ENCODE results near the gene RBM38. TPM values are rescaled to one million over a fixed set of nuclear protein-coding genes. Genes with fewer than 3 reads are reported as not detected.
A peak's percentile ranks its signal among the peaks of the same experiment; 100 is the strongest.

RBM38 gene
- polyA plus RNA-seq (2011; rRNA removed) (6.6 and 7.6 TPM in 2 replicates), polyA plus RNA-seq (2017; fragmentation: RNase III; extraction: RNeasy Plus Mini Kit Qiagen cat#74134 plus additional on column Dnase treatment) (13.0 to 15.7 TPM (median 14.2 TPM) in 3 replicates), polyA minus RNA-seq (2011; rRNA and poly(A)+ RNA removed) (3.9 and 4.5 TPM in 2 replicates)
- polyA plus RNA-seq (2012; cell fraction: cytosol; rRNA removed): 21.0 and 30.4 TPM in 2 replicates
- 23.6 and 33.0 TPM in 2 replicates for polyA plus RNA-seq (2012; cell fraction: nucleus; rRNA removed)

DNA sequence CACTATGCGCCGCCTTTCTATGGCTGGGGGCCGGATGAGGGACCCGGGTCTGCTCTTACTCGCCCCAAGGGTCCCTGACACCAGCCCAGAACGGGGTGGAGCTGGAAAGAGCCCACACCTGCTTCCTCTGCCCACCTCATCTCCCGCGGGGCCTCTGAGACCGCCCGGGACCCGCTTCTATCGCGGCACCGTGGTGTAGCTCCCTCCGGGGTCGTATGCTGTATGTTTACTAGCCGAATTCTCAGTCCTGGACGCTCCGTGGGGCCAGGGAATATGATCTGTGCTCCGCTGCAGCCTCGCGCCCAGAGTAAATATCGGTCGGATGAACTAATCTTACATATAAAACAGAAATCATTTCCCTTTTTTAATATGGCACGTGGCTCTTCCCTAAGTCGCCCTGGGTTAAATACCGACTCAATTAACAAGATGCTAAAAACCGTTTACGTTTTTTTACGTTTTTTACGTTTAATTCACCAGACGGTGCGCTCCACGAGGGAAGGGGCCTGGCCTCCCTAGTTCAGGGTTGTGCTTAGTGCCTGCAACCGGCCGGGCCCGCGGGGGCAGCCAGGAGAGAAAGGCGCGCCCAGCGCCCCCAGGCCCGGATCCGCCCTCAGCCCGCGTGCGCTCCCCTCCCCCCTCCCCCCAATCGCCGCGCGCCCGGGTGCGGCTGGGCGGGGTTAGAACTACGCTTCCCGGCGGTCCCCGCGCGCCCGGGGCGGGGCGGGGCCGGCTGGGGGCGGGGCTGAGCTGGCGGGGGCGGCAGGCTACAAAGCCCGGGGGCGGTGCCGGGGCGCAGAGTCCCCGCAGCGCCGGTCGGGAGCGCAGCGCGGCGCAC is at the start of gene RBM38:
Gene RBM38 (plus strand): TSS at position 793 of the 835 bp plus-strand sequence. CDS start 186 bp downstream, outside the sequence.
- FAIRE-seq: no peak
- peak; percentile 66 to 67 for DNase-seq (ENCODE audit: low read depth in 1 of 2, low spot score in 1 of 2)

GRCh38 chr20:57341663-57342062 is 49.5 kb upstream of the RBM38 start:
- H3K9me3 ChIP-seq: no peaks in the 10 kb centered on the region
- H3K4me2 ChIP-seq: no peak overlapping the region
- CTCF ChIA-PET: interaction anchor here (0.6 to 1.5 kb wide), 2 partner anchors 9 to 251 kb away, joined by 3 to 4 read pairs; no protein-coding TSS in a partner anchor
- 63% methylated on average over 2 of the region's 2 CpGs for WGBS (ENCODE audit: missing lambda C conversion rate)
- H3K4me1 ChIP-seq: no peaks in the 10 kb centered on the region
- H3K27ac ChIP-seq: no peak overlapping the region
- DNase-seq (ENCODE audit: low read depth in 1 of 2, low spot score in 1 of 2) (no peak), FAIRE-seq (no peak), ATAC-seq (no peak)
- TF ChIP-seq RFX5 (IDR thresholded peaks at IDR 0.05): no peak
- no peak for TF ChIP-seq ZC3H11A (IDR thresholded peaks at IDR 0.05)
- TF ChIP-seq PBX3 (IDR thresholded peaks at IDR 0.05): no peak
- TF ChIP-seq HEYL (CRISPR knock-in tag; IDR thresholded peaks at IDR 0.05): no peak
- POLR2A ChIA-PET: no interaction called here
- H3K4me3 ChIP-seq: no peak overlapping the region

More for the DNA sequence above, at the start of gene RBM38:
- peak within 1 kb of the TSS; percentile 80 to 96 for H3K27ac ChIP-seq
- TF ChIP-seq, protein P1, sequence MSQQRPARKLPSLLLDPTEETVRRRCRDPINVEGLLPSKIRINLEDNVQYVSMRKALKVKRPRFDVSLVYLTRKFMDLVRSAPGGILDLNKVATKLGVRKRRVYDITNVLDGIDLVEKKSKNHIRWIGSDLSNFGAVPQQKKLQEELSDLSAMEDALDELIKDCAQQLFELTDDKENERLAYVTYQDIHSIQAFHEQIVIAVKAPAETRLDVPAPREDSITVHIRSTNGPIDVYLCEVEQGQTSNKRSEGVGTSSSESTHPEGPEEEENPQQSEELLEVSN (IDR thresholded peaks at IDR 0.05; ENCODE audit: borderline replicate concordance, low read depth): peak; percentile 19; the same call in 1 of the 2 replicates
- TF ChIP-seq MAX (IDR thresholded peaks at IDR 0.05) (peak; percentile 77), PHF8 (IDR thresholded peaks at IDR 0.05; ENCODE audit: borderline replicate concordance, low read depth) (peak; percentile 70; the same call in 1 of the 2 replicates), JUN (IDR thresholded peaks at IDR 0.05) (peak in 1 of 2 experiments; percentile 36; a peak in 1 of 5 replicates), MYC (IDR thresholded peaks at IDR 0.05; ENCODE audit: borderline replicate concordance, low read length) (peak; percentile 75; the same call in 1 of the 2 replicates)
- TF ChIP-seq, protein P2, sequence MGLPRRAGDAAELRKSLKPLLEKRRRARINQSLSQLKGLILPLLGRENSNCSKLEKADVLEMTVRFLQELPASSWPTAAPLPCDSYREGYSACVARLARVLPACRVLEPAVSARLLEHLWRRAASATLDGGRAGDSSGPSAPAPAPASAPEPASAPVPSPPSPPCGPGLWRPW (IDR thresholded peaks at IDR 0.05): no peak
- TF ChIP-seq, protein P3, sequence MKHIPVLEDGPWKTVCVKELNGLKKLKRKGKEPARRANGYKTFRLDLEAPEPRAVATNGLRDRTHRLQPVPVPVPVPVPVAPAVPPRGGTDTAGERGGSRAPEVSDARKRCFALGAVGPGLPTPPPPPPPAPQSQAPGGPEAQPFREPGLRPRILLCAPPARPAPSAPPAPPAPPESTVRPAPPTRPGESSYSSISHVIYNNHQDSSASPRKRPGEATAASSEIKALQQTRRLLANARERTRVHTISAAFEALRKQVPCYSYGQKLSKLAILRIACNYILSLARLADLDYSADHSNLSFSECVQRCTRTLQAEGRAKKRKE (CRISPR knock-in tag; IDR thresholded peaks at IDR 0.05; ENCODE audit: low read depth): no peak
- no peaks in the 10 kb centered on the region for H3K9me3 ChIP-seq
- CTCF ChIA-PET: interaction anchor here (0.9 to 2.4 kb wide), 5 partner anchors 9 to 105 kb away, joined by 3 to 16 read pairs (median 9); no protein-coding TSS in a partner anchor
- peak within 1 kb of the TSS; percentile 78 for H3K4me2 ChIP-seq
- ATAC-seq: peak; percentile 70 to 85
- H3K4me3 ChIP-seq: peak within 1 kb of the TSS; percentile 86
- 59% methylated on average over 42 of the region's 78 CpGs for WGBS (ENCODE audit: missing lambda C conversion rate)
- POLR2A ChIA-PET: interaction anchor here (0.8 to 1.4 kb wide), 2 partner anchors 13 to 83 kb away, joined by 3 to 4 read pairs; no protein-coding TSS in a partner anchor
- H3K4me1 ChIP-seq: peaks cover 9% of the 10 kb centered on the region

GRCh38 chr20:57342829-57343228 is 48.4 kb upstream of the RBM38 start:
- H3K9me3 ChIP-seq: no peaks in the 10 kb centered on the region
- H3K4me1 ChIP-seq: no peaks in the 10 kb centered on the region
- 5% methylated on average over 2 of the region's 2 CpGs for WGBS (ENCODE audit: missing lambda C conversion rate)
- FAIRE-seq (no peak), ATAC-seq (no peak), DNase-seq (ENCODE audit: low read depth in 1 of 2, low spot score in 1 of 2) (no peak)
- no peak overlapping the region for H3K4me2 ChIP-seq
- POLR2A ChIA-PET: no interaction called here
- H3K27ac ChIP-seq: no peak overlapping the region
- H3K4me3 ChIP-seq: no peak overlapping the region
- CTCF ChIA-PET: interaction anchor here (0.9 to 1.5 kb wide), 2 partner anchors 10 to 251 kb away, joined by 4 read pairs; no protein-coding TSS in a partner anchor
- no peak for TF ChIP-seq JUN (IDR thresholded peaks at IDR 0.05)
- no peak for TF ChIP-seq HOXB5 (CRISPR knock-in tag; IDR thresholded peaks at IDR 0.05)
- TF ChIP-seq, protein P4, sequence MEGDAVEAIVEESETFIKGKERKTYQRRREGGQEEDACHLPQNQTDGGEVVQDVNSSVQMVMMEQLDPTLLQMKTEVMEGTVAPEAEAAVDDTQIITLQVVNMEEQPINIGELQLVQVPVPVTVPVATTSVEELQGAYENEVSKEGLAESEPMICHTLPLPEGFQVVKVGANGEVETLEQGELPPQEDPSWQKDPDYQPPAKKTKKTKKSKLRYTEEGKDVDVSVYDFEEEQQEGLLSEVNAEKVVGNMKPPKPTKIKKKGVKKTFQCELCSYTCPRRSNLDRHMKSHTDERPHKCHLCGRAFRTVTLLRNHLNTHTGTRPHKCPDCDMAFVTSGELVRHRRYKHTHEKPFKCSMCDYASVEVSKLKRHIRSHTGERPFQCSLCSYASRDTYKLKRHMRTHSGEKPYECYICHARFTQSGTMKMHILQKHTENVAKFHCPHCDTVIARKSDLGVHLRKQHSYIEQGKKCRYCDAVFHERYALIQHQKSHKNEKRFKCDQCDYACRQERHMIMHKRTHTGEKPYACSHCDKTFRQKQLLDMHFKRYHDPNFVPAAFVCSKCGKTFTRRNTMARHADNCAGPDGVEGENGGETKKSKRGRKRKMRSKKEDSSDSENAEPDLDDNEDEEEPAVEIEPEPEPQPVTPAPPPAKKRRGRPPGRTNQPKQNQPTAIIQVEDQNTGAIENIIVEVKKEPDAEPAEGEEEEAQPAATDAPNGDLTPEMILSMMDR (IDR thresholded peaks at IDR 0.05): no peak
- no peak for TF ChIP-seq EP300 (IDR thresholded peaks at IDR 0.05)
- TF ChIP-seq CHD4 (IDR thresholded peaks at IDR 0.05; ENCODE audit: borderline replicate concordance): no peak
- no peak for TF ChIP-seq NPAS2 (CRISPR knock-in tag; IDR thresholded peaks at IDR 0.05; ENCODE audit: borderline replicate concordance)
- TF ChIP-seq, protein P5, sequence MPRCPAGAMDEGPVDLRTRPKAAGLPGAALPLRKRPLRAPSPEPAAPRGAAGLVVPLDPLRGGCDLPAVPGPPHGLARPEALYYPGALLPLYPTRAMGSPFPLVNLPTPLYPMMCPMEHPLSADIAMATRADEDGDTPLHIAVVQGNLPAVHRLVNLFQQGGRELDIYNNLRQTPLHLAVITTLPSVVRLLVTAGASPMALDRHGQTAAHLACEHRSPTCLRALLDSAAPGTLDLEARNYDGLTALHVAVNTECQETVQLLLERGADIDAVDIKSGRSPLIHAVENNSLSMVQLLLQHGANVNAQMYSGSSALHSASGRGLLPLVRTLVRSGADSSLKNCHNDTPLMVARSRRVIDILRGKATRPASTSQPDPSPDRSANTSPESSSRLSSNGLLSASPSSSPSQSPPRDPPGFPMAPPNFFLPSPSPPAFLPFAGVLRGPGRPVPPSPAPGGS (IDR thresholded peaks at IDR 0.05): no peak
- no peak for TF ChIP-seq CEBPB (IDR thresholded peaks at IDR 0.05)
- no peak for TF ChIP-seq RAD21 (conservative IDR thresholded peaks at IDR 0.05 in 1 of 2, IDR thresholded peaks at IDR 0.05 in 1 of 2)
- no peak for TF ChIP-seq HOXA7 (CRISPR knock-in tag; IDR thresholded peaks at IDR 0.05)
- TF ChIP-seq FOSL2 (IDR thresholded peaks at IDR 0.05): no peak
- TF ChIP-seq FOSL2 (CRISPR knock-in tag; IDR thresholded peaks at IDR 0.05): no peak
- no peak for TF ChIP-seq TP53 (CRISPR knock-in tag; IDR thresholded peaks at IDR 0.05)
- TF ChIP-seq SREBF2 (IDR thresholded peaks at IDR 0.05): no peak
- TF ChIP-seq, protein P2 (IDR thresholded peaks at IDR 0.05): no peak
